Activated CD4-positive, alpha-beta T cell treated with anti-CD3 and anti-CD28 coated beads, Interleukin-10, Interleukin-2, amounts not matched to agents 100 ng/mL and 50 ng/mL, durations not matched to agents 16 hours and 8 hours (primary cell): ENCODE data around the gene SPC24.
A peak's percentile ranks its signal among the peaks of the same experiment; 100 is the strongest.

ENCODE experiments used
- DNase-seq: peaks from one replicate; pipeline ENCODE4 v3.0.0-alpha.2; 2020

Gene SPC24, protein sequence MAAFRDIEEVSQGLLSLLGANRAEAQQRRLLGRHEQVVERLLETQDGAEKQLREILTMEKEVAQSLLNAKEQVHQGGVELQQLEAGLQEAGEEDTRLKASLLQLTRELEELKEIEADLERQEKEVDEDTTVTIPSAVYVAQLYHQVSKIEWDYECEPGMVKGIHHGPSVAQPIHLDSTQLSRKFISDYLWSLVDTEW

DNA sequence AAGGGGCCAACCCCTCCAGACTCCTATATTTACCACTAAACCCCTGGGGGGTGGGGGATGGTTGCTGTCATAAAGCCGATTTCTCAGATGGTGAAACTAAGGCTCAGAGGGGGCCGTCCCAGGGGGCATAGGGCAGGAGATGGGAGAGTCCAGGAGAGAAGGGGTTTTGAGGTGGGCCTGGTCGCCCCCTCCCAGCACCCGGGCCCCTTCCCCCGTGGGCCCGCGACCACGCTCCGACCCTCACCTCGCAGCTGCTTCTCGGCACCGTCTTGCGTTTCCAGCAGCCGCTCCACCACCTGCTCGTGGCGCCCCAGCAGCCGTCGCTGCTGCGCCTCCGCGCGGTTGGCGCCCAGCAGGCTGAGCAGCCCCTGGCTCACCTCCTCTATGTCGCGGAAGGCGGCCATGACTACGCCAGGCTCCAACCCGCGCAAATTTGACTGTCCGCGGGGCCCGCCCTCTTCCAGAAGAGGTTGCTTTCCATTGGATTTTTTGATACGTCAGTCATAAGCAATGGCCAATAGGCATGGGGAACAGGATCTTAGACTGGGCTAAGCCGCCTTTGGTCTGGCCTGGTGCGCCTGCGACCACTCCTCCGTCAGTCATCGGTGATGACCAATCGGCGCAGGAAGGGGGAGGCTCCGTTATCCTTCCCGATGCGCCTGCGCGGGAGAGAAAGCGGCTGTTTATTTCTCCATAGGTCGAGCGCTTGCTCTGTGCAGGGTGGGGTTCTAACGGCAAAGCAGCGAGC, at the start of gene SPC24:
Gene SPC24, minus strand, starts transcription at position 410 of the 748 bp plus-strand sequence. Its CDS starts 6 bp downstream, at position 404.
- peak; percentile 99 for DNase-seq

DNA sequence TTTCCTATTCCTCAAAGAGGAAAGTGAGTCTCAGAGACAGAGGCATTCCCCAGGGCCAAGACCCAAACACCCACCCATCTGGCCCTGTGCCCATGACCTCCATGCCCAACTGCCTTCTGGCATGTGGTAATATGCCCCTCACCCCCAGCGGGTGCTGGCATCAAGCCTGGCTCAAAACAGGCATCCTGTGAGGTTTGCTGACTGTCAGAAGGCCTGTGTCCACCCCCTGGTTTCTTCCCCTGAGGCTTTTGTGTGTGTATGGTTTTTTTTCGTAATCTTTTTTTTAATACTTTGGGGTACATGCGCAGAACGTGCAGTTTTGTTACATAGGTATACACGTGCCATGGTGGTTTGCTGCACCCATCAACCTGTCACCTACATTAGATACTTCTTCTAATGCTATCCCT, 49.4 kb upstream of the SPC24 start:
- DNase-seq, result no peak

- no peak for DNase-seq
Measured at GRCh38 chr19:11204076-11204602, 48.6 kb upstream of the SPC24 start.

DNA sequence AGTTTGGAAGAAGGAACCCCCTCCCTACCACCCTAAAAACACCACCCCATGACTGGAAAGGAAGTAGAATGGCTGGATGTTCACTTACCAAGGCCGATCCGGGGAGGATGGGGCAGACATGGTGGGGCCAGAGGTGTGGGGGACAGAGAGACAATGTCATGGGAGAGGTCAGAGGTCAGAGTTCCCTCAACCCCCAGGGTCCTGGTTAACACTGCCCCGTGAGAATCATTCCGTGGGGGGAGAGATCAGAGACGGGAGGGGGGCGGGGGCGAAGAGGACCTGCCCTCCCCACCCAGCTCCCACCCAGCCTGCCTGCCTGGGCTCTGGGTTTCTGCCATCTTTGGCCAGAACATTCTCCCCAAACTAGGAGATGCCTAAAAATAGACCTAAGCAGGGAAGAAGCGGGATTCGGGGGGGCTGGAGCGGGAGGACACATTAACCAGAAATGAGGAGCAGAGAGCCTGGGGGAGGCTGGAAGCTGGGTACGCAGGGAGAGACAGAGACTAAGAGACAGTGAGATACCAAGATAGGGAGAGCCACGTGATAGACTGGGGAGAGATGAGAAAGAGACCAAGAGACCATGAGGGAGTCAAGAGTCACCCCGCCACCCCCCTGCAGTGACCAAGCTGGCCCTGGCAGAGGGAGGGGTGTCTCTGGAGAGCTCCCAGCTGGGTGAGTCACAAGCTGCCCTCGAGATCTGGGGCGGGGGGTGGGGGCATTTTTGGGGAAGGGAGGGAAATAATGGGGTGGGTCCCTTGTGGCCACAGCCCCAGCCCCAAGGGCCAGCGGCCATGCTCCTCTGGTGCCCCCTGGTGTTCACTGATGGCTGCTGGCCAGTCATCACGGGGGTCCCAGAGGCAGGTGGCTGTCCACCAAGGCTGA, 47.9 kb upstream of the SPC24 start:
- DNase-seq, result peak; percentile 34

- no peak for DNase-seq
Measured at GRCh38 chr19:11202488-11203193, 47.1 kb upstream of the SPC24 start.

DNA sequence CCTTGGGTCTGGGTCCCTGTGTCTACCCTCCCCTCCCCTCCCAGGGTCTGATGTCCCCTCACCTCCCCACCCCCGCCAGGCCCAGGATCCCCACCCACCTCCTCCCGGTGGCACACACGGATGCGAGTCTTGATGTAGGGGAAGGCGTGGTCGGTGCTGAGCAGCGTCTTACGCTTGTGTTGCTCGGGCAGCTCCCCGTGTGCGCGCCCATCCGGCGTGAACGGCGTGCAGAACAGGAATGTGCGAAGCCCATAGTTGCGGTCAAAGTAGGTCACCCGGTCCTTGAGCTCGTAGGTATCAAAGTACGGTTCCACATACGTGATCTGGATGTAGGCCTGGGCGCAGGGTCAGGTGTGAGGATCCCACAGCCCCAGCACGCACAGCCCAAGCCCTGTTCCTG, 46.2 kb upstream of the SPC24 start:
- DNase-seq, result no peak

DNA sequence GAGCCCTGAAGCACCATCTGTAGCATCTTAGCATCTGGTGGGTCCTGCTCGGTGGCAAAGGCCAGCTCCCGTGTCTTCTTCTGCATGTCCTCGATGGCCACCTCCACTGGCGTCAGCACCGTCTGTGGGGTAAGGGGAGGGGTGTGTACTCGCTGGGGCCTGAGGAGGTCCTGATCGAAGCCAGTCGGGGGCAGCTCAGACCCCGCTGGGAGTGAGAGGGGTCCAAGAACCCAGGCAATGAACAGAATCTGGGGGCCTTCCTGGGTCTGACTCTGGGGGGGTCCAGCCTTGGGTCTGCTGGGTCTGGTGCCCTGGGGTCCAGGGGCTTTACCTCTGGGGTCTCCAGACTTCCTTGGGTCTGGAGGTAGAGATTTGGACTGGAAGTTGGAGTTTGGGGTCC, 45.3 kb upstream of the SPC24 start:
- DNase-seq, result no peak

- no peak for DNase-seq
Measured at GRCh38 chr19:11200015-11200574, 44.5 kb upstream of the SPC24 start.

- DNase-seq, result no peak
Measured at GRCh38 chr19:11199517-11199916, 43.9 kb upstream of the SPC24 start.

- DNase-seq, result no peak
Measured at GRCh38 chr19:11198769-11199424, 43.3 kb upstream of the SPC24 start.

- DNase-seq, result no peak
Measured at GRCh38 chr19:11198175-11198534, 42.6 kb upstream of the SPC24 start.

GRCh38 chr19:11197291-11198174, 42.0 kb upstream of the SPC24 start, which contains the start of gene KANK2:
KANK2 (minus strand) TSS chr19:11197545; CDS start chr19:11194511, 3,034 bp downstream.
- peak; percentile 78 for DNase-seq

GRCh38 chr19:11196406-11197287, 41.1 kb upstream of the SPC24 start:
- no peak for DNase-seq

GRCh38 chr19:11195681-11196080, 40.1 kb upstream of the SPC24 start:
- no peak for DNase-seq

DNA sequence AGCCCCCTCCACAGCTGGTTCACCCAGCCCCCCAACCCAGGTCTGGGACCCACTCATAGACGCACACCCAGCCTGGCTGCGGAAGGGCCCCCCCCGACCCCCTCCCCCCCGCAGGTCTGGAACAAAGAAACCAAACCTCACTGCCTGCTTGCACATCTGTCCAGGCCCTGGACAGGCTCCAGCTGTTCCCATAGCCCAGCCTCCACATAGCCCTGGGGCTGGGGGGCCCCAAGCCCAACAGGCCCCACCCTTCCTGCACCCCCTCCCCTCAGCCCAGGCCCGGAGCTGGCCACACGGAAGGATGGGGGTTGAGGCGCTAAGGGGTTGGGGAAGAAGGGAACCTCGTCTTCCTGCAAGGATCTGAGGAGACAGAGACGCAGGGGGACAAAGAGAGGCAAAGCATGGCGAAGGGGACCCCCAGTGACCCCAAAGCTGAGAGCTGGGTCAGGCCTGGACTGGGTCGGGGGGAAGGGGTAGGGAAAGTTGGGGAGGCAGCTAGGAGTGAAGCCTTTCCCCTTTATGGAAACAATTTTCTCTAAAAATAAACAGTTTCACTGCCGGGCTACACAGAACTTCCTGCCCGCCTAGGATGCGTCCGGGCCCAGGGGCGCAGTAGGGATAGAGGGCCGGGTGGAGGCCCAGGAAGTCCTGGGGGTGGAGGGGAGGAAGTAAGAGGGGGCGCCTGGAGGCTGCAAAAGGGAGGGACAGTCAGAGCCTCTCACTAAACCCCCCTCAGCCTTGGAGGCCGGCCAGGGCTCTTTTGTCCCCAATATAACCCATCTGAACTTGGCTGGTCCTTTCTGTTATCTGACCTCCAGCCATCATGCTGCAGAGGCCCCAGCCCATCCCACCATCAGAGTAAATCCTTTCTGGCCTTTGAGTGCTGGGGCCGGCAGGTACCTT, 39.3 kb upstream of the SPC24 start:
- DNase-seq, result no peak

- DNase-seq, result no peak
Measured at GRCh38 chr19:11194173-11194572, 38.6 kb upstream of the SPC24 start.

DNA sequence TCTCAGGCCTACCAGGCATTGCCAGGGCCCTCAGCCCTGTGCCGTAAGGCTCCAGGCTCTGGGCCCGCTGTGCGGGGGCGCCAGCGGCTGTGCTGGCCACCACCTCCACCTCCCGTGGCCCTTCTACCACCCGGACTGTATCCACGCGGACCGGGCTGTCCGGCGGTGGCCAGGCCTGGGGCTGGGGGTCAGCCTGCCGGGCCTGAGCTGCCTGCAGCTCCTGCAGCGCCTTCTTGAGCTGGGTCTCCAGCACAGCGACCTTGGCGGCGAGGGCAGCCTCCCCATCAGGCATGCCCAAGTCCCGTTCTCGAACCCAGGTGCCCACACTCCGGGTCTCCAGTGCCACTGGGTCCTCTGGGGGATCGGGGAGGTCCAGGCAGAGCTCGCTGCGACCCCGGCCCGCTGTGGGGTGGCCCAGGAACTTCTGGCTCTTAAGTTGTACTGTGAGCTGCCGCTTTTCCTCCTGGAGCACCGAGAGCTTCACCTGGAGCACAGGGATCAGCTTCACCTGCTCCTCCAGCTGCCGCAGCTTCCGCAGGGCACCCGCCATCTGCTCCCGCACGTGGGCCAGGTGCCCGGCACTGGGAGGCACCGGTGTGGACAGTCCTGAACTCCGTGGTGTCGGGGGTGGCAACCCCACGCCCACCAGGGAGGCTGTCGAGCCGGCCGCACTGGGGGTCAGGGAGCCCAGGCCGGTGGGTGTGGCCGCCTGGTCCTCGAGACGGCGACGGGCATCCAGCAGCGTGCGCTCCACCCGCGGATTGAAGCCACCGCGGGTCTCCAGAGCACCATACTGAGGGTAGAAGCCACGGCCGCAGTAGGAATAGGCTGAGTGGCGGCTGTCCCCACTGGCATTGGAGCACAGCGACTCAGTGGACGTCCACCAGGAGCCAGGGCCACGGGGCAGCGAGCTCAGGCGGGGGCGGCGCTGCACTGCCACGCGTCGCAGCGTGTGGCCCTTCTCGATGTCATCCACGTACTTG, 37.7 kb upstream of the SPC24 start:
- no peak for DNase-seq
